Kidney capillary endothelial cell (primary cell): Measurements from ENCODE around the gene ATF4.
"Not testable (repeated sequence)": the region's sequence is repeated elsewhere in the genome, so short reads cannot be mapped to it uniquely, and the experiment has no call there.

Source experiments
- DNase-seq: peaks from one replicate; pipeline ENCODE4 v3.0.0-alpha.2; 2018; ENCODE audit warnings: low spot score

The ATF4 gene

DNA sequence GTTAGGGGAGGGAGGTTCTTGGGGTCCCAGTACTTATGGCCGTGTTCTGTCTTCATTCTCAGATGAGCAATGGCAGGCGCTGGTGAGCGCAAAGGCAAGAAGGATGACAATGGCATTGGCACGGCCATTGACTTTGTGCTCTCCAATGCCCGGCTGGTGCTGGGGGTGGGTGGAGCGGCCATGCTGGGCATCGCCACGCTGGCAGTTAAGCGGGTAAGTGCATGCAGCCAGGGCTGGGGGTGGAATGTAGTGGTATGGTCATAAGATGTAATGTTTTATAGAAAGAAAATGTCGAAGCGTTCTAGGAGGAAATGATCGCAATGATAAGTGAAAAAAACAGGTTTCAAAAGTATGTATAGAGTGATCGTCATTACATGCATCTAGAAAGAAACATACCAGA, 9.1 kb upstream of the ATF4 start:
- DNase-seq, result no peak

DNA sequence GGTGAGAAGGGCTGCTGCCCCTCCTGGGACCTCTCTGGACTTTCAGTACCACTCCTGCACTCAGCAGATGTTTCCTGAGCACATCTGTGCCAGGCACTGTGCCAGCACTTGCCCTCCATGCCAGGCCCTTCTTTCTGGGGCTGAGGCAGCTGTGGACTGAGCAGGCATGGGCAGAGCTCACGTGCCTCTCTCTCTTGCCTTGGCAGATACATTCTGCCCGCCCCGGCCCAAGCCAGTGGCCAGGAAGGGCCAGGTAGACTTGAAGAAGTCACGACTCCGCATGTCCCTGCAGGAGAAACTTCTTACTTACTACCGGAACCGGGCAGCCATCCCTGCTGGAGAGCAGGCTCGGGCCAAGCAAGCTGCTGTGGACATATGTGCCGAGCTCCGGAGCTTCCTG, 8.3 kb upstream of the ATF4 start:
- DNase-seq, result no peak

DNA sequence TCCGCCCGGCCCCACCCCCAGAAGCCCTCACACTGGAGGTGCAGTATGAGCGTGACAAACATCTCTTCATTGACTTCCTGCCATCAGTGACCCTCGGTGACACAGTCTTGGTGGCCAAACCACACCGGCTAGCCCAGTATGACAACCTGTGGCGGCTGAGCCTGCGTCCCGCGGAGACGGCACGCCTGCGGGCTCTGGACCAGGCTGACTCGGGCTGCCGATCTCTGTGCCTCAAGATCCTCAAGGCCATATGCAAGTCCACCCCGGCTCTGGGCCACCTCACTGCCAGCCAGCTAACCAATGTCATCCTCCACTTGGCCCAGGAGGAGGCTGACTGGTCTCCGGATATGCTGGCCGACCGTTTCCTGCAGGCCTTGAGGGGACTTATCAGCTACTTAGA, 6.6 kb upstream of the ATF4 start:
- no peak for DNase-seq

DNA sequence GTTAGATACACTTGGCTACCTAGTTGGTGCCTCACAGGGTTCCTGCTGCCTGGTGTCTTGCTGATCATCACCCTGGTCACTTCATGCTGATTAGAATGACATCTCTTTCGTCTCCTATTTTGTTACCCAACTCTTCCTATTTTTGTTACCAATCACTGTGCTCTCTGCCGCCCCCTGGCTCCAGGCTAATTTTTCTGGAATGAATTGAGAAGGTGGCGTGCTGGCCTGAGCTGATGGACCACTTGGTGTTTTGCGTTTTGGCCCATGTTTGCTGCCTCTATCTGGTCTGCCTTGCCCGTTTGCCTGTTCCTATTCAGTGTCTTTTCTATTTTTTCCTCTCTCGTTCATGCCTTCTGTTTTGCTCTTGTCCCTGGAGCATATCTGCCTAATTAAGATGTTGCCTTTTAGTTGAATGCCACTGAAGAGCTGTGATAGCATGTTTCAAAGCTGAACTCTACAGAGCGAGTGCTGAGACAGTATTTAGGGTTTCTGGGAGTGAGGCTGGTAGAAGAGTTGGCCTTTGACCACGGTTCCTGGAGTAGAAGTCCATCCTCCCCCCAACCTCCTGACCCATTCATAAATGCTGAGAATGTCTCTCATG, 5.9 kb upstream of the ATF4 start:
- no peak for DNase-seq

GRCh38 chr22:39515266-39516050, 4.9 kb upstream of the ATF4 start:
- DNase-seq, result no peak

GRCh38 chr22:39517470-39517869, 2.9 kb upstream of the ATF4 start:
- no peak for DNase-seq

DNA sequence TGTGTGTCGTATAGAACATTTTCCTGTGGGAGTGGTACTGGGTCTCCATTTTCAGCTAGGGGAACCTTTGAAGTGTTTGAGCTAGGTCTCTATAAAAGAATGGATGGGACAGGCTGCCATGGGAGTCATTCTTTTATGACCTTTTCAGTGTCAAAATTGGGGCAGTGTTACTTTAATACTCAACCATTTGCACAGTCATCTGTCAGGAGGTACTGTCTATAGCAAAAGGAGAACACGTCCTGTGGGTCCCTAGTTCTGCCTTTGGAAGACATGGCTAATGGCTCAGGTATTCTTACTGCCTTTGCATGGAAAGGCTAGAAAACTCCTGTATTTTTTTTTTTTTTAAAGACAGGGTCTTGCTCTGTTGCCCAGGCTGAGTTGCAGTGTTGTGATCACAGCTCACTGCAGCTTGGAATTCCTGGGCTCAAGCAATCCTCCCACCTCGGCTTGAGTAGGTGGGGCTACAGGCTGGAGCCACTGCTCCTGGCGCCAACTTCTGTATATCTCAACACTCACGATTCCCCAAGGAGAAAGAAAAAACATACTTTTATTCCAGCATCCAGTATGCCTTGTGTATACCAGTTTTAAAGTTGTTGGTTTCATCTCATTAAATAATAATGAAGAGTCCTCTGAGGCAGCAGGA, 2.1 kb upstream of the ATF4 start:
- DNase-seq, result no peak

DNA sequence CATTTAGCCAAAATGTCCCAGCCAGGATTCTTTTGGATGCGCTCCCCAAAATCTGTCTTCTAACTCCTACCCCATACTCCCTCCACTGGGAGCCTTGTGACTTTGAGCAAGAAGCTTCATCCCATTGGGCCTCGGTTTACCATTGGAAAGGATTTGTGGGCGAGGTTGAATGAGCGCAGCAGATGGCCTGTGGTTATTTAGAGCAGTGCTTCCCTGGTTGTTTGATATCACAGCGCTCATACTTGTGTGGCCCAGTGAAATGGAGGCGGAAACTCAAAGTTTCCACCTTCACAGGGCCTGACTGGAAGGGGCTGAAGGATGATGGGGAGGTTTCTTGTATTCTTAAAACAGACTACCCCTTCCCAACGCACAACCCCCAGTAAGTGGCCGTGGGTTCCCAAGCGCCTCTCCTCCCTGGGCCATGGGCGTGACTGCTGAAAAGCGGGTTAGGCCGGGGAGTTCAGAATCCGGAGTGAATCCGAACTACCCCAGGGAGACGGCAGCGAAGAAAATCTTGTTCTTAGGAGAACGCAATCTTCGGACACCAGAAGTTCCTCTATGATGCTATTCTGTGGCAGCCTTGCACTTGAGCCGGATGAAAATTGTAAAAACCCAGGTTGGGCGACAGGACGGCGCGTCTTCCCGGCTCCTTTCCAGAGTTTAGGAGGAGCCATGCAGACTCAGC, 1.2 kb upstream of the ATF4 start:
- DNase-seq, result no peak

- DNase-seq, result peak; percentile 98
Measured at GRCh38 chr22:39519681-39520225, 609 bp upstream of the ATF4 start.

GRCh38 chr22:39521106-39521885, 934 bp downstream of the ATF4 start:
- not testable (repeated sequence) for DNase-seq

- not testable (repeated sequence) for DNase-seq
Measured at GRCh38 chr22:39522091-39522490, 1.7 kb downstream of the ATF4 start.

GRCh38 chr22:39522567-39523300, 2.4 kb downstream of the ATF4 start:
- DNase-seq, result no peak

DNA sequence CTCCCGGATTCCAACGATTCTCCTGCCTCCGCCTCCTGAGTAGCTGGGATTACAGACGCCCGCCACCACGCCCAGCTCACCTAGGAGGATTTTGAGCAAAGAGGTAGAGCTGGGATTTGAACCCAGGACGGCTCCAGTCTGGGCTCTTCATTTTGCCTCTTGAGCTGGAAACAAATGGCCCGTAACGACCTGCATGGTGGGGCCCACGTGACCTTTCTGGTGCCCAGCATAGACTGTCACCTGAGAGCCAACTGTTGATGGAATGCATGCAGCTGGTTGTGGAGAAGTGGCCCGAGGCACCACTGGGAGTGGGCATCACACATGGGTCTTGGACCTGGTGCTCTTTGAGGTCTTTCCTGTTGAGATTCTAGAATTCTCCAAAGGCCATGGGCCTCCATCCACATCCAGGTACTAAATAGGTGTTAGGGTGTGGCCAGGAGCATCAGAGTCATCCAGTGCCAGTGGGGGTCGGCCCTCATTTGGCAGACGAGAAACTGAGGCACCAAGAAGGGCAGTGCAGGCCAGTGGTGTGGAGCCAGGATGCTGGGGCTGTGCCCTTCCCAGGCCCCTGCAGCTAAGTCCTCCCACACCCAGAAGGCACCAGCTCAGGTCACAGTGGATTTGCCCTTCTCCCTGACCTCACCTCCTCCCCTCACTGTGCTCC, 3.9 kb downstream of the ATF4 start:
- no peak for DNase-seq

- DNase-seq, result no peak
Measured at GRCh38 chr22:39524753-39525657, 4.6 kb downstream of the ATF4 start.

- DNase-seq, result no peak
Measured at GRCh38 chr22:39525658-39525975, 5.3 kb downstream of the ATF4 start.

- DNase-seq, result no peak
Measured at GRCh38 chr22:39526736-39527171, 6.4 kb downstream of the ATF4 start.

- DNase-seq, result no peak
Measured at GRCh38 chr22:39527481-39527961, 7.2 kb downstream of the ATF4 start.

GRCh38 chr22:39528080-39528661, 7.8 kb downstream of the ATF4 start:
- DNase-seq, result no peak
